NCI-H82 treated with DMSO at 0.1 percent for 48 hours (cell line): Measurements from ENCODE around the gene CCDC97.

Experiments
- DNase-seq: peaks from one replicate; lab custom pipeline; 2025; ENCODE audit not compliant: unreplicated experiment; lab: John Stamatoyannopoulos, UW

Gene CCDC97

GRCh38 chr19:41297628-41298347 is 12.2 kb upstream of the CCDC97 start:
- no peak for DNase-seq

GRCh38 chr19:41298348-41298964 is 11.5 kb upstream of the CCDC97 start:
- no peak for DNase-seq

GRCh38 chr19:41299046-41299754 is 10.8 kb upstream of the CCDC97 start:
- DNase-seq = no peak

- no peak for DNase-seq
Measured at GRCh38 chr19:41299755-41300089, 10.2 kb upstream of the CCDC97 start.

- no peak for DNase-seq
Measured at GRCh38 chr19:41300555-41300954, 9.4 kb upstream of the CCDC97 start.

- DNase-seq = no peak
Measured at GRCh38 chr19:41302624-41303351, 7.2 kb upstream of the CCDC97 start.

GRCh38 chr19:41303954-41304353 is 6.0 kb upstream of the CCDC97 start:
- DNase-seq = no peak

GRCh38 chr19:41304706-41305483 is 5.1 kb upstream of the CCDC97 start:
- no peak for DNase-seq

- DNase-seq = no peak
Measured at GRCh38 chr19:41305927-41306793, 3.8 kb upstream of the CCDC97 start.

- DNase-seq = no peak
Measured at GRCh38 chr19:41307090-41307875, 2.7 kb upstream of the CCDC97 start.

GRCh38 chr19:41307954-41308449 is 2.0 kb upstream of the CCDC97 start:
- no peak for DNase-seq

GRCh38 chr19:41308450-41309179 is 1.4 kb upstream of the CCDC97 start:
- peak; percentile 51 for DNase-seq

GRCh38 chr19:41309180-41310032 is 566 bp upstream of the CCDC97 start:
- DNase-seq = no peak

GRCh38 chr19:41311072-41311471 is 1.1 kb downstream of the CCDC97 start:
- DNase-seq = no peak

- no peak for DNase-seq
Measured at GRCh38 chr19:41311613-41312012, 1.6 kb downstream of the CCDC97 start.

GRCh38 chr19:41316306-41316920 is 6.4 kb downstream of the CCDC97 start:
- no peak for DNase-seq
